GM19372 (cell line): ENCODE measurements around the gene C5AR2.
"Not testable (repeated sequence)": the region's sequence is repeated elsewhere in the genome, so short reads cannot be mapped to it uniquely, and the experiment has no call there.

ENCODE experiments used
- ATAC-seq: cut with Tn5 transposase; IDR thresholded peaks from one replicate; pipeline ENCODE4 v1.9.1; 2021; ENCODE audit warnings: mild to moderate bottlenecking, low read depth, moderate library complexity; ENCODE audit not compliant: unreplicated experiment

C5AR2 gene

DNA sequence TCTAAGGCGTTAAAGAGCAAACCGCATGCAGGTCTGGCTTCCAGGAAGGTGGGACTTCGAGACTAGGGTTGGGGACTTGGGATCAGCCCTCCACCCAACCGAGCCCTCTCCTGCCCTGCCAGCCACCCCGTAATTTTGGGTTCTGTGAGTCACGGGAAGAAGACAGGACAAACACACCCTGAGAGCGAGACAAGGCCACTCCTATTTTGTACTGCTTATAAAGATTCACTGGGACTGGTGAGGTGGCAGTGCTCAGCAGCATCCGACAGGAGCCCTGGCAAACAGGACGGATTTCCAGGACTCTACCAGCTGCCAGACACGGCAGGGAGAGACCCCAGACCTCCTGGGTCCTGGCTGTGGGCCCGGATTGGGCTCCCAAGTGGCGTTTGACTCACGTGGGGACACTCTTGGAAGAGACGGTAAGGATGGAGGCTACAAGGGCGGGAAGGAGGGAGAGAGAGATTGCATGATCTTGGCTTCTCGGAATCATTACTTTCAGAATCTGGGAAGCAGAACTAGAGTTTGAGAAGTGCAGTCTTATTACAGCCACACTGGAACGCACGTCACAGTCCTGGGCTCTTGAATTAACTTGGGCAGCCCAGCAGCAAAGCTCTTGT is at the start of gene C5AR2:
Gene C5AR2 (plus strand): TSS at position 245 of the 617 bp plus-strand sequence. CDS start 8,625 bp downstream, outside the sequence.
- no peak for ATAC-seq

DNA sequence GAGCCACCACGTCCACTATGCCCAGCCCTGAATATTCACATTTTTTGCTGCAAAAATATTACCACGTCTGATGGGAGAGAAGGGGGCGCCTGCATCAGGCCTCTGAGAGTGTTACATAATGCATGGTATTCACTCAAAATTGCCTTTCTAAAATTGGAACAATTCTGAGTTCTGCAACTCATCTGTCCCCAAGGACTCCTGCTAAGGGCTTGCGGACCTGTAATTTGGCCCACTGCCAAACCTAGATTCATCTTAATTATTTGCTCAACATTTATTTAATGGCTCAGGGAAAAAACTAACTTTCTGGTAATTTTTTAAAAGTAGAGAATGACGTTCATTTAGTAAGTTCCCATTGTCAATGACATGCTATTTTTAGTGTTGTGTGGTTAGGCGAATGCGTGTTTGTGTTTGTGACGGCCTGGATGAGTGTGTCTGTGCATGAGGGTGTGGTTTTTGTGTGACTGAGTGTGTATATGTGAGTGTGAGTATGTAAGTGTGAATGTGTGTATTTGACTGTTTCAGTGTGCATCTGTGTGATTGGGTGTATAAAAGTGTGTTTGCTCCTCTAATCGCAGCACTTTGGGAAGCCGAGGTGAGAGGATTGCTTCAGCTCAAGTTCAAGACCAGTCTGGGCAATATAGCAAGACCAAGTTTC is 48.4 kb upstream of the C5AR2 start:
- no peak for ATAC-seq

DNA sequence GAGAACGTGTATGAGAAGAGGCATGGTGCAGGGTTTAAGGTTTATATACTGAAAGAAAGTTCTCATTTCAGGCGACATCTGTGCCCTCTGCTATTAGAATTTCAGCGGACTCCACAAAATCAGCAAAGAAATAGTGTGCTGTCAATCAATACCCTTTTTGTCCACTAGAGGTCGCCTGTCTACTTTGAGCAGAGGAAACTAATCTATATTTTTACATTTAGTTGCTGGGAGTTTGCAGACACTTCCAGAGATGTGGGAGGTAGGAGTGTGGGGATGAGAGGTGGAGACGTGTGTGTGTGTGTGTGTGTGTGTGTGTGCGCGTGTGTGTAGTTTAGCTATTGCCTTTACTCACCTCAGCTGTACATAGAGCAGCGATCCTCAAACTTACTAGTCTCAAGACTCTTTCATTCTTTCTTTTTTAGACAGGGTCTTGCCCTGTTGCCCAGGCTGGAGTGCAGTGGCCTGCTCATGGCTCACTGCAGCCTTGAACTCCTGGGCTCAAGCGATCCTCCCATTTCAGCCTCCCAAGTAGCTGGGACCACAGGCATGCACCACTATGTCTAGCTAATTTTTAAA is 47.6 kb upstream of the C5AR2 start:
- ATAC-seq: no peak

DNA sequence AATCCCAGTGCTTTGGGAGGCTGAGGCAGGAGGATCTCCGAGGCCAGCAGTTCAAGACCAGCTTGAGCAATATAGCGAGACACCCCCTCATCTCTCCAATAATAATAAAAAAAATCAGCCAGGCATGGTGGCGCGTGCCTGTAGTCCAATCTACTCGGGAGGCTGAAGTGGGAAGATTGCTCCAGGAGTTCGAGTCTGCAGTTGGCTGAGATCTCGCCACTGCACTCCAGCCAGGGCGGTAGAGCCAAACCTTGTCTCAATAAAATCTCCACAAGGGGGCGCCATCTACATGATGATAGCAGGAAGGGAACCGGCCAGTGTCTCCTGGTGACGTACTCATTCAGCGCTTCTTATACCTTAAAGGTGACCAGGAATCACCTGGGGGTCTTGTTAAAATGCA is 35.9 kb upstream of the C5AR2 start:
- no peak for ATAC-seq

DNA sequence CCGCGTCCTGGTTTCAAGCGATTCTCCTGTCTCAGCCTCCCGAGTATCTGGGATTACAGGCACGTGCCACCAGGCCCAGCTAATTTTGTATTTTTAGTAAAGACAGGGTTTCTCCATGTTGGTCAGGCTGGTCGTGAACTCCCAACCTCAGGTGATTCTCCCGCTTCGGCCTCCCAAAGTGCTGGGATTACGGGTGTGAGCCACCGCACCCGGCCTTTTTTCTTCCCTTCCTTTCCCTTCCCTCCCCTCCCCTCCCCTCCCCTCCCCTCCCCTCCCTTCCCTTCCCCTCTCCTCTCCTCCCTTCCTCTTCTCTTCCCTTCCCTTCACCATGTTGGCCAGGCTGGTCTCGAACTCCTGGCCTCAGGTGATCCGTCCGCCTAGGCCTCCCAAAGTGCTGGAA is 31.1 kb upstream of the C5AR2 start:
- ATAC-seq: not testable (repeated sequence)

DNA sequence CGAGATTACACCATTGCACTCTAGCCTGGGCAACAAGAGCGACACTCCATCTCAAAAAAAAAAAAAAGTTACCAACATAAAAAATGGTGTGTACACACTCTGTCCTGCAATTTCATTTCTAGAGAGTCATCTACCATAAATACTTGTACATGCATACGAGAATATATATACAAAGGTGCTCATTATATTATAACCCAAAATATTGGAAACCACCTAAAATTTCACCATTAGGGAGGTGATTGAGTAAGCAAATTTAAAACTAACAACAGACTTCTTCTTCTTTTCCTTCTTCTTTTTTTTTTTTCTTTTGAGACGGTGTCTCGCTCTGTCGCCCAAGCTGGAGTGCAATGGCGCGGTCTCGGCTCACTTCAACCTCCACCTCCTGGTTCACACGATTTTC is 29.7 kb upstream of the C5AR2 start:
- ATAC-seq: no peak

DNA sequence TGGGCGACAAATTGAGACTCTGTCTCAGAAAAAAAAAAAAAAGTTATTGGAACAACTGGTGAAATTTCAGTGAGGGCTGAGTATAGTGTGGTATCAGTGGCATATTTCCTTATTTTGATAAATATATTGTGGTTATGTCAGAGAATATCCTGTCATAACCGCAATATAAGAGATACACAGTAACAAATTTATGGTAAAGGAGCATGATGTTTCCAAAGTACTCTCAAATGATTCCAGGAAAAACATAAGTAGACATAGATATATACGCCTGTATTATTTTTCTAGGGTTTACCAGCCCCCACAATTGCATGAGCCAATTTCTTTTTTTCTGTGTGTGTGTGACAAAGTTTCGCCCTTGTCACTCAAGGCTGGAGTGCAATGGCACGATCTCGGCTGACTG is 28.0 kb upstream of the C5AR2 start:
- no peak for ATAC-seq

DNA sequence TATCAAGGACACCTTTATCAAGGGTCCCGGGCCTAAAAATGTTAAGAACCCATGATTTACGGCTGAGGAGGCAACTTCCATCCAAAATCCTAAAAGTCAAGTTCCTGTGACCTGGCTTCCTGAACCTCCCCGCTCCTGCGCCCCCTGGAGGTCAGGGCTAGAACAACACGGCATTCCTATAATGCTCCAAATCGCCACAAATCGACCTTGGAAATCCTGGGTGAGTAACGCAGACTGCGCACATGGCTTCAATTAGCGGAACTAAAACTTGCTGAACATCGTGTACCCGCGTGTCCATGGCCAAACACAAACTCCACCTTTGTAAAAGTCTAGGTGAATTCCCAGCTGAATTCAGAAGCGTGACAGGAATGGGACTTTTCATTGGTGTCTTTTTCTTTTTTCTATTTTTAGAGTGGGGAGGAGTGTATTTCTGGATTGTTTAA is 26.6 kb upstream of the C5AR2 start:
- ATAC-seq: no peak

DNA sequence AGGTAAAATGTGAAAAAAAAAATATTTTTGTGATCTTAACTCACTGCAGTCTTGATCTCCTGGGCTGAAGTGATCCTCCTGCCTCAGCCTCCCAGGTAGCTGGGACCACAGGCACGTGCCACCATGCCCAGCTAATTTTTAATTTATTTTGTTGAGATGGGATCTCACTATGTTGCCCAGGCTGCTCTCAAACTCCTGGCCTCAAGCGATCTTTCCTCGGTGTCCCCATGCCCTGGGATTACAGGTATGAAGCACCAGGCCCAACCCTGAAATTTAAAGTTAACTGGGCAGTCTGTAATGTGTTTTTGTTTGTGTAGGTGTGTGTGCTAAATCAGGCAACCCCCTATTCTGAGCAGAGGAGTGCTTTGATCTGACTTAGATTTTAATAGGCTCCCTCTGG is 25.7 kb upstream of the C5AR2 start:
- no peak for ATAC-seq

DNA sequence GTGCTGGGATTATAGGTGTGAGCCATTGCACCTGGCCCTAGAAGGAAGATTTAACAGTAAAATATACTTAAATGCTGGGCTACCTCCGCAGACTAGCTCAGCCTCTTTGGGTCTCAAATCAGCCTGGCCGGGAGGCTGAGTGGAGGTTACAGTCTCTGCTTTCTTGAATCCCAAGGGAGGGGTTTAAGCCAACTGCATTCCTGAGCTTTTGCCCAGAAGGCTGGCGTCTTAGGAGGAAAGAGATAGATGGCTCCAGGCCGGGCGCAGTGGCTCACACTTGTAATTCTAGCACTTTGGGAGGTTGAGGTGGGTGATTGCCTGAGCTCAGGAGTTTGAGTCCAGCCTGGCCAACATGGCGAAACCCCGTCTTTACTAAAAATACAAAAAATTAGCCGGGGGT is 22.9 kb upstream of the C5AR2 start:
- no peak for ATAC-seq

DNA sequence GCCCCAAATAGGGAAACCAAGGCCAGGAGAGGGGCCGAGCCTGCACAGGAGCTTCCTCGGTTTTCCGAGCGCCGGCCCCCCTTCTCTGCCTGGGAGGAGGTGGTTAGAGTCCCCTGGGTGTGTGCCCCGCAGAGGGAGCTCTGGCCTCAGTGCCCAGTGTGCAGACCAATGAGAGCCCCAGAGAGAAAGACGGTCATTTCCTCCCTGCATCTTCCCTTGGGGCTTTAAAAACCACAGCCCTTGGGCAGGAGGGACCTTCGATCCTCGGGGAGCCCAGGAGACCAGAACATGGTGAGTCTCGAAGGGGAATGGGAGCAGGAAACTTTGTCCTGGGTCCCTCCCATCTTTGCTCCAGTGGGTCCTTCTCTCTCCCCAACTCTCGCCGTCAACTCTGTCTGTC is 22.4 kb upstream of the C5AR2 start, which contains the start of gene C5AR1:
Gene C5AR1 (plus strand): TSS at position 254 of the 400 bp plus-strand sequence. CDS start 35 bp downstream, at position 289.
- no peak for ATAC-seq

DNA sequence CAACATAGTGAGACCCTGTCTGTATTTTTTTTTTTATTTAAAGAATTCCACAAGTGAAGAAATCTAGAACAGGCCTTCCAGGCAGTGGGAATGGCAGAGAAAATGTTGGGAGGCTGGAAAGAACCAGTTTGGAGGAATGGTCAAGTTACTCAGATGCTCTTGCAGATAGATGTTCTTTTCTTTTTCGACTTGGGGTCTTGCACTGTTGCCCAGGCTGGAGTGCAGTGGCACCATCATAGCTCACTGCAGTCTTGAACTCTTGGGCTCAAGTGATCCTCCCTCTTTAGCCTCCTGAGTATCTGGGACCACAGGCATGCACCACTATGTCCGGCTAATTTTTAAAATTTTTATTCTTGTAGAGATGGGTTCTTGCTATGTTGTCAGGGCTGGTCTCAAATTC is 21.7 kb upstream of the C5AR2 start:
- no peak for ATAC-seq

DNA sequence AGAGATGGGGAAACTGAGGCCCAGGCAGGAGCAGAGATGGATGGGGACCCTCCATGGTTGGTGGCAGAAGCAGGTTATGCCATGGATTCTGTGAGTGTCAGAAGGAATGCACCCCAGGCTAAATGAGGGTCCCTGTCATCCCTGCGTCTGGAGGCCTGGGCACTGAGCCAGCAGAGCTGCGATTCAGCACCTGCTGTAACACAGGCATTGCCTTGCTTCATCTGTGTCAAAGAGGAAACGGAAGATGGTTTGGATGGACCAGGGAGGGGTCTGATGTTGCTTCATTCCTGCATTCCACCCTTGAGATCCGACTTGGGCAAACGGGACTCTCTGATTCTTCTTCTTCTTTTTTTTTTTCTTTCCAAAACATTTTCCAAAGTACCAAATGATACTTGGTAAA is 21.2 kb upstream of the C5AR2 start:
- ATAC-seq: no peak

DNA sequence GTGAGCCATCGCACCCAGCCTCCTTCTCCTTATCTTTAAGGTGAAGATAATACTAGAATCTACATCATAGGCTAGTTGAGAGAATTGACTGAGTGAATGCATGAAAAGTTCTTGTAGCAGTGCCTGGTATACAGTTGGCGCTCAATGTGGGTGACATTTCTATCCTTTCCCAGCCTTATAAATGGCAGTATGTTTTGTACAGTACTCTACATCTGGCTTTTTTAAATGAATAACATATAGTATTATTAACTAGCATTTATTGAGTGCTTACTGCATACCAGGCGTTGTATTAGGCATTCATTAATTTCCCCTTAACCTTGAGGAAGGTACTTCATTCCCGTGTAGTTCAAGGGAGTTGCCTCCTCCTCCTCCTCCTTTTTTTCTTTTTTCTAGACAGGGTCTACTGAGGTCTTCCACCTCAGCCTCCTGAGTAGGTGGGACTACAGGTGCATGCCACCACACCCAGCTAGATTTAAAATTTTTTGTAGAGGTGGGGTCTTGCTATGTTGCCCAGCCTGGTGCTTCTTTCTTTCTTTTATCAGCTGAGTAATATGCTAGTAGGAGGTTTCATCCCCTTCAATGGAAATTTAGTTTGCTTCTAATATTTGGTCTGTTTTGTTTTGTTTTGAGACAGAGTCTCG is 19.5 kb upstream of the C5AR2 start:
- ATAC-seq: no peak

DNA sequence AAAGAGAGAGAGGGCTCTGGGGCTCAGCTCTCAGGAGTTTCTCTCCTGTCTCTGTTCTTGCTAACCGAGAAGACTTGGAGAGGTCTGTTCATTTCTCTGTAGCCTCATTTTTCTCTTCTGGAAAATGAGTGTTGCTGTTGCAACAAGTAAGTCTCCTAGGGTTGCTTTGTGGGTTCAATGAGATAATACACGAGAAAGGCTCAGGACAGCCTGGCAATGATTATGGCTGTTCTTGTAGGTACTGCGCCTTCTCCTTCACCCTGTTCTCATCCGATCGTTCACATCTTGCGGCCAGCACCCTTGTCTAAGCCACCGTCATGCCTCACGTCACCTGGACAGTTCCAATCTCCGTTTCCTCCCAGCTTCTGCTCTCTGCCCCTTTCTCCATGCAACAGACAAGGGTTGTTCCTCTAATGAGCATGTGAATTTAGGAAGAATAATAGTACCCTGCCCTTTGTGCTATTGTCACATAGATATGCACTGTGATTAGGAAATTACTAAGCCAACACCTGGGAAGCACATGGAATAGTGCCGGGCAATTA is 18.1 kb upstream of the C5AR2 start:
- ATAC-seq: no peak

DNA sequence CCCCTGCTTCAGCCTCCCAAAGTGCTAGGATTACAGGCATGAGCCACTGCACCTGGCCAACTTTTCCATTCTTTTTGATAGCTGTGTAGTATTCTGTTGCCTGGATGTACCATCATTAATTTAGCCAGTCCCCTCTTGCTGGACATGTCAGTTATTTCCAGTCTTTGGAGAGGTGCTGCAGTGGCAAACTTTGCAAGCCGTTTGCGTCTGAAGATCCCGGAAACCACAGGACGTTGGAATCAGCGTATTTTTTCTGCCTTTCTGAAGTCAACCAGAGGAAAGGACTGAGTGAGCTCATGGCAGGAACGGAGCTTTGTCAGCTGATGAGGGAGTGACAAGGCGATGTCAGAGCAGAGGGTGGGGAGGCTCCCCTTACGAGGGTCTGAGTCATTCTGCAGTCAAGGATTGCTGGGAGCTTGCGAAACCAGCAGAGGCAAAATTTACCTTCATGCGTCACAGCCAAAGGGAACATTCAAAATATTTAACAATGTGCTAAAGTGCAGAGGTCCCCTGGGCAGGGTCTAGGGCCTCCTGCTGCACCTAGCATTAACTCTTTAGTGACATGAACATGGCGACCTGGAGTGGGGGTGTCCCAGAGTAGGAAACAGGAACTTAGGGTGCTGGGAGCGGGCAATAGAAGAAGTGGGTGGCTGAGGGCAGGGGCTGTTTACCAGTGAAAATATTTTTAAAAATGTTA is 16.7 kb upstream of the C5AR2 start:
- ATAC-seq: no peak

DNA sequence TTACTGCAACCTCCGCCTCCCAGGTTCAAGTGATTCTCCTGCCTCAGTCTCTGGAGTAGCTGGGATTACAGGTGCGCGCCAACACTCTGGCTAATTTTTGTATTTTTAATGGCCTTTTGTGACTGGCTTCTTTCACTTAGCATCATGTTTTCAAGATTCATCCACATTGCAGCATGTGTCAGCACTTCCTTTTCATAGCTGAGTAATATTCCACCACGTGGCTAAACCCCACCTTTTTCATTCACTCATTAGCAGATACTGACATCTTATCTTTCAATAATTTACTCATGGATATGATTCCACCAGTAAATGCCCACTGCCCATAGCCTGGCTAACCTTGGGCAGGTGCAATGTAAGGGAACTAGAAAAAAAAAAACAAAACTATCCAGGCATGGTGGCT is 15.5 kb upstream of the C5AR2 start:
- ATAC-seq: no peak

DNA sequence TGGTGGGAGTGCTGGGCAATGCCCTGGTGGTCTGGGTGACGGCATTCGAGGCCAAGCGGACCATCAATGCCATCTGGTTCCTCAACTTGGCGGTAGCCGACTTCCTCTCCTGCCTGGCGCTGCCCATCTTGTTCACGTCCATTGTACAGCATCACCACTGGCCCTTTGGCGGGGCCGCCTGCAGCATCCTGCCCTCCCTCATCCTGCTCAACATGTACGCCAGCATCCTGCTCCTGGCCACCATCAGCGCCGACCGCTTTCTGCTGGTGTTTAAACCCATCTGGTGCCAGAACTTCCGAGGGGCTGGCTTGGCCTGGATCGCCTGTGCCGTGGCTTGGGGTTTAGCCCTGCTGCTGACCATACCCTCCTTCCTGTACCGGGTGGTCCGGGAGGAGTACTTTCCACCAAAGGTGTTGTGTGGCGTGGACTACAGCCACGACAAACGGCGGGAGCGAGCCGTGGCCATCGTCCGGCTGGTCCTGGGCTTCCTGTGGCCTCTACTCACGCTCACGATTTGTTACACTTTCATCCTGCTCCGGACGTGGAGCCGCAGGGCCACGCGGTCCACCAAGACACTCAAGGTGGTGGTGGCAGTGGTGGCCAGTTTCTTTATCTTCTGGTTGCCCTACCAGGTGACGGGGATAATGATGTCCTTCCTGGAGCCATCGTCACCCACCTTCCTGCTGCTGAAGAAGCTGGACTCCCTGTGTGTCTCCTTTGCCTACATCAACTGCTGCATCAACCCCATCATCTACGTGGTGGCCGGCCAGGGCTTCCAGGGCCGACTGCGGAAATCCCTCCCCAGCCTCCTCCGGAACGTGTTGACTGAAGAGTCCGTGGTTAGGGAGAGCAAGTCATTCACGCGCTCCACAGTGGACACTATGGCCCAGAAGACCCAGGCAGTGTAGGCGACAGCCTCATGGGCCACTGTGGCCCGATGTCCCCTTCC is 11.8 kb upstream of the C5AR2 start:
- no peak for ATAC-seq

DNA sequence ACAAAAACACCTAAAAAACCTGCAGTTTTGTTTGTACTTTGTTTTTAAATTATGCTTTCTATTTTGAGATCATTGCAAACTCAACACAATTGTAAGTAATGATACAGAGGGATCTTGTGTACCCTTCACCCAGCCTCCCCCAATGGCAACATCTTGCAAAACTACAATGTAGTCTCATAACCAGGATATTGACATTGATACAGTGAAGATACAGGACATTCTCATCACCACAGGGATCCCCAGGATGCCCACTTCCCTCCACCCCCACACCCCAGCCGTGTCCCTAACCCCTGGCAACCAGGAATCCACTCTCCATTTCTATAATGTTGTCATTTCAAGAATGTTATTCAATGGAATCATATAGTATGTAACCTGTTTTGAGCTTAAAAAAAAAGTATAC is 10.3 kb upstream of the C5AR2 start:
- ATAC-seq: no peak

DNA sequence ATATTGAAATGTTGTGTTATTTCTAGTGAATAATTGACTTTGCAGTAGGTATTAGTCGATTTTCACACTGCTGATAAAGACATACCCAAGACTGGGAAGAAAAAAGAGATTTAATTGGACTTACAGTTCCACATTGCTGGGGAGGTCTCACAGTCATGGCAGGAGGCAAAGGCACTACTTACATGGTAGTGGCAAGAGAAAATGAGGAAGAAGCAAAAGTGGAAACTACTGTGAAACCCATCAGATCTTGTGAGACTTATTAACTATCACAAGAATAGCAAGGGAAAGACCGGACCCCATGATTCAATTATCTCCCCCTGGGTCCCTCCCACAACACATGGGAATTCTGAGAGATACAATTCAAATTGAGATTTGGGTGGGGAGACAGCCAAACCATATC is 9.9 kb upstream of the C5AR2 start:
- no peak for ATAC-seq
